ENCODE measurements around the gene DUSP5. TPM values are rescaled to one million over a fixed set of nuclear protein-coding genes. Genes with fewer than 3 reads are reported as not detected.
"Not testable (repeated sequence)": the region's sequence is repeated elsewhere in the genome, so short reads cannot be mapped to it uniquely, and the experiment has no call there.

DUSP5 gene
- 7.1 TPM for total RNA-seq
- long read RNA-seq, transcript DUSP5-201 (4 exons, 2,557 nt), result major isoform, 13 of 14 reads
- long read RNA-seq, partial matches to known transcripts, result 0 of 14 reads
- long read RNA-seq, other reads (novel, unspliced or antisense), result 1 of 14 reads

- ATAC-seq (peak; percentile 84), DNase-seq (peak; percentile 97)
- intact Hi-C loops (cut with micrococcal nuclease), result no loop called here
Observed at GRCh38 chr10:110497438-110498086, at the start of gene DUSP5. TSS of gene DUSP5 (plus strand) at chr10:110497907. CDS start at chr10:110498122, 215 bp downstream.

GRCh38 chr10:110448682-110449418 is 48.9 kb upstream of the DUSP5 start:
- ATAC-seq, result no peak
- intact Hi-C loops (cut with micrococcal nuclease), result no loop called here
- no peak for DNase-seq

GRCh38 chr10:110455446-110455845 is 42.3 kb upstream of the DUSP5 start:
- ATAC-seq, result no peak
- intact Hi-C loops (cut with micrococcal nuclease), result no loop called here
- no peak for DNase-seq

- DNase-seq, result no peak
- ATAC-seq, result peak; percentile 13
- intact Hi-C loops (cut with micrococcal nuclease), result no loop called here
Observed at GRCh38 chr10:110456046-110456445, 41.7 kb upstream of the DUSP5 start.

- ATAC-seq, result no peak
- intact Hi-C loops (cut with micrococcal nuclease), result no loop called here
- no peak for DNase-seq
Observed at GRCh38 chr10:110456523-110457091, 41.1 kb upstream of the DUSP5 start.

GRCh38 chr10:110457851-110458250 is 39.9 kb upstream of the DUSP5 start:
- DNase-seq, result no peak
- intact Hi-C loops (cut with micrococcal nuclease), result no loop called here
- no peak for ATAC-seq

GRCh38 chr10:110458266-110458920 is 39.3 kb upstream of the DUSP5 start:
- ATAC-seq (peak; percentile 74), DNase-seq (peak; percentile 39)
- intact Hi-C loops (cut with micrococcal nuclease), result no loop called here

GRCh38 chr10:110459600-110459999 is 38.1 kb upstream of the DUSP5 start:
- DNase-seq (no peak), ATAC-seq (no peak)
- intact Hi-C loops (cut with micrococcal nuclease), result no loop called here

- intact Hi-C loops (cut with micrococcal nuclease), result no loop called here
- ATAC-seq (peak; percentile 67), DNase-seq (peak; percentile 55)
Observed at GRCh38 chr10:110460111-110460809, 37.4 kb upstream of the DUSP5 start.

GRCh38 chr10:110461088-110461487 is 36.6 kb upstream of the DUSP5 start:
- intact Hi-C loops (cut with micrococcal nuclease), result no loop called here
- no peak for DNase-seq
- ATAC-seq, result no peak

- ATAC-seq (no peak), DNase-seq (no peak)
- intact Hi-C loops (cut with micrococcal nuclease), result no loop called here
Observed at GRCh38 chr10:110461530-110461929, 36.2 kb upstream of the DUSP5 start.

- intact Hi-C loops (cut with micrococcal nuclease), result no loop called here
- ATAC-seq (no peak), DNase-seq (no peak)
Observed at GRCh38 chr10:110462166-110463095, 35.3 kb upstream of the DUSP5 start.

- DNase-seq; intact Hi-C loops (cut with micrococcal nuclease); ATAC-seq: not testable (repeated sequence)
Observed at GRCh38 chr10:110468258-110468657, 29.4 kb upstream of the DUSP5 start.

- ATAC-seq; intact Hi-C loops (cut with micrococcal nuclease); DNase-seq: not testable (repeated sequence)
Observed at GRCh38 chr10:110470541-110470940, 27.2 kb upstream of the DUSP5 start.

GRCh38 chr10:110471566-110472139 is 26.1 kb upstream of the DUSP5 start:
- intact Hi-C loops (cut with micrococcal nuclease), result no loop called here
- no peak for DNase-seq

GRCh38 chr10:110474017-110474416 is 23.7 kb upstream of the DUSP5 start:
- DNase-seq (no peak), ATAC-seq (no peak)
- intact Hi-C loops (cut with micrococcal nuclease), result no loop called here

More at GRCh38 chr10:110471566-110472139, 26.1 kb upstream of the DUSP5 start:
- no peak for ATAC-seq

- DNase-seq (no peak), ATAC-seq (no peak)
- intact Hi-C loops (cut with micrococcal nuclease), result no loop called here
Observed at GRCh38 chr10:110474826-110475225, 22.9 kb upstream of the DUSP5 start.

All from left ventricle myocardium superior (tissue), 1 donor.